Upper lobe of left lung (tissue), 6 donors: ENCODE results near the gene ZNF431. TPM values are rescaled to one million over a fixed set of nuclear protein-coding genes. Genes with fewer than 3 reads are reported as not detected.
A peak's percentile ranks its signal among the peaks of the same experiment; 100 is the strongest.

ENCODE experiments used
- ATAC-seq, 2 donors: fragments of 200-7000 bp; cut with Tn5 transposase; one replicate each; pipeline ENCODE4 v1.9.1; 2022; ENCODE audit warnings: mild to moderate bottlenecking in 2 of 2, moderate library complexity in 2 of 2; ENCODE audit not compliant: low FRiP score in 2 of 2
- DNase-seq, 2 donors: peaks; one replicate each; pipeline ENCODE4 v3.0.0-alpha.2; 2019 to 2020
- H3K27ac ChIP-seq, 4 donors: fragments of 200-600 bp; sonication (generic); one replicate each; pipeline ENCODE4 v1.5.1; 2016 to 2019
- H3K27me3 ChIP-seq, 4 donors: fragments of 200-600 bp; sonication (generic); one replicate each; pipeline ENCODE4 v1.5.1; 2017 to 2019
- H3K36me3 ChIP-seq, 4 donors: fragments of 200-600 bp; sonication (generic); one replicate each; pipeline ENCODE4 v1.5.1; 2016 to 2019
- H3K4me1 ChIP-seq, 4 donors: fragments of 200-600 bp; sonication (generic); one replicate each; pipeline ENCODE4 v1.5.1; 2018 to 2019
- H3K4me3 ChIP-seq, 4 donors: fragments of 200-600 bp; sonication (generic); one replicate each; pipeline ENCODE4 v1.5.1; 2017 to 2019; ENCODE audit warnings: mild to moderate bottlenecking in 2 of 4, moderate library complexity in 1 of 4
- H3K9me3 ChIP-seq, 4 donors: fragments of 200-600 bp; sonication (generic); one replicate each; pipeline ENCODE4 v1.5.1; 2018 to 2019
- CTCF ChIP-seq, 6 experiments: fragments of 450-650 bp in 4 of 6; fragments of 200-600 bp in 2 of 6; sonication (generic) in 2 of 6; IDR thresholded peaks; one replicate each; pipeline ENCODE4 v1.5.1; 2016 to 2019; ENCODE audit warnings: antibody characterized with exemption in 6 of 6
- EP300 ChIP-seq, 4 donors: sonication (generic); formaldehyde crosslinking; IDR thresholded peaks; one replicate each; pipeline ENCODE4 v1.5.1; 2017; ENCODE audit warnings: antibody characterized with exemption in 4 of 4, control low read depth in 2 of 4
- POLR2A ChIP-seq, 4 donors: fragments of 450-650 bp; IDR thresholded peaks; one replicate each; pipeline ENCODE4 v1.5.1; 2016 to 2017; ENCODE audit warnings: antibody characterized with exemption in 4 of 4, mild to moderate bottlenecking in 2 of 4
- POLR2AphosphoS5 ChIP-seq, 2 donors: sonication (generic); formaldehyde crosslinking; IDR thresholded peaks; one replicate each; pipeline ENCODE4 v1.5.1; 2017; ENCODE audit warnings: antibody characterized with exemption in 2 of 2
- WGBS, 2 donors: methylation state at CpG; one replicate each; pipeline ENCODE4 v1.1.5; 2017 to 2018; 5-methylcytosine and 5-hydroxymethylcytosine counted together
- total RNA-seq, 6 donors: library from RNA; depleted of rRNA in 4 of 6; stranded (reverse); fragments of >200 nt in 4 of 6; gene quantifications; one replicate each; pipeline versions ENCODE4 v1.1.0 to v1.2.1, GENCODE V29; 2016 to 2021
- donor health status: DM: no; HTN: no; CAD: no; lungs with moderate emphysema.
- donor health status: DM: no; HTN: yes; CAD: no; lungs with severe emphysema.

The ZNF431 gene
- 10 to 100 TPM; 16.6 to 74.1 (median 38.1) TPM for total RNA-seq

- TF ChIP-seq CTCF (IDR thresholded peaks at IDR 0.05) (no peak), POLR2AphosphoS5 (IDR thresholded peaks at IDR 0.05) (peak; percentile 84 to 87), POLR2A (IDR thresholded peaks at IDR 0.05) (peak in 2 of 4 donors; percentile 69 to 83)
- Histone ChIP-seq H3K36me3 (peaks cover 0 to 34% (median 11%) of the 10 kb centered on the region in 4 donors), H3K4me3 (peak within 1 kb of the TSS; percentile 68 to 82 (median 74)), H3K27ac (peak within 1 kb of the TSS; percentile 81 to 89 (median 84)), H3K27me3 (no peaks in the 10 kb centered on the region), H3K9me3 (no peaks in the 10 kb centered on the region), H3K4me1 (peaks cover 6 to 13% (median 8%) of the 10 kb centered on the region in 4 donors)
- 1% methylated on average over 23 to 26 of the region's 30 CpGs for WGBS, 2 donors
- DNase-seq (peak; percentile 88 to 96), ATAC-seq (peak; percentile 96 to 98)
Measured at GRCh38 chr19:21141787-21142464, at the start of gene ZNF431. Gene ZNF431, plus strand, starts transcription at chr19:21142040. Its CDS starts 144 bp downstream, at chr19:21142184.

GRCh38 chr19:21092109-21092508, 49.7 kb upstream of the ZNF431 start:
- Histone ChIP-seq H3K36me3 (no peaks in the 10 kb centered on the region), H3K4me3 (no peak overlapping the region), H3K27me3 (no peaks in the 10 kb centered on the region), H3K9me3 (no peaks in the 10 kb centered on the region), H3K4me1 (peaks cover 0 to 4% (median 0%) of the 10 kb centered on the region in 4 donors), H3K27ac (no peak overlapping the region)
- ATAC-seq, result no peak
- no peak for DNase-seq
- TF ChIP-seq EP300 (IDR thresholded peaks at IDR 0.05) (no peak), POLR2AphosphoS5 (IDR thresholded peaks at IDR 0.05) (no peak), CTCF (IDR thresholded peaks at IDR 0.05) (no peak), POLR2A (IDR thresholded peaks at IDR 0.05) (no peak)

GRCh38 chr19:21094347-21095025, 47.4 kb upstream of the ZNF431 start:
- WGBS, 2 donors, result 89 to 94% methylated on average over 1 of the region's 1 CpG
- DNase-seq (no peak), ATAC-seq (no peak)
- no peaks in the 10 kb centered on the region for H3K27me3 ChIP-seq
- H3K27ac ChIP-seq, result no peak overlapping the region
- H3K36me3 ChIP-seq, result no peaks in the 10 kb centered on the region
- TF ChIP-seq POLR2AphosphoS5 (IDR thresholded peaks at IDR 0.05) (no peak), EP300 (IDR thresholded peaks at IDR 0.05) (no peak), CTCF (IDR thresholded peaks at IDR 0.05) (no peak), POLR2A (IDR thresholded peaks at IDR 0.05) (no peak)
- no peak overlapping the region for H3K4me3 ChIP-seq
- H3K4me1 ChIP-seq, result peaks cover 0 to 4% (median 0%) of the 10 kb centered on the region in 4 donors
- H3K9me3 ChIP-seq, result no peaks in the 10 kb centered on the region

GRCh38 chr19:21098291-21098690, 43.5 kb upstream of the ZNF431 start:
- 91 to 93% methylated on average over 2 of the region's 2 CpGs for WGBS, 2 donors
- ATAC-seq (no peak), DNase-seq (no peak)
- H3K4me3 ChIP-seq, result no peak overlapping the region
- H3K27ac ChIP-seq, result no peak overlapping the region
- no peaks in the 10 kb centered on the region for H3K36me3 ChIP-seq
- H3K9me3 ChIP-seq, result no peaks in the 10 kb centered on the region
- TF ChIP-seq CTCF (IDR thresholded peaks at IDR 0.05), result no peak
- no peak for TF ChIP-seq POLR2AphosphoS5 (IDR thresholded peaks at IDR 0.05)
- no peak for TF ChIP-seq EP300 (IDR thresholded peaks at IDR 0.05)
- no peak for TF ChIP-seq POLR2A (IDR thresholded peaks at IDR 0.05)
- no peaks in the 10 kb centered on the region for H3K27me3 ChIP-seq
- no peaks in the 10 kb centered on the region for H3K4me1 ChIP-seq
